ENCODE measurements around the gene RPL34. TPM values are rescaled to one million over a fixed set of nuclear protein-coding genes. Genes with fewer than 3 reads are reported as not detected.
"Not testable (repeated sequence)": the region's sequence is repeated elsewhere in the genome, so short reads cannot be mapped to it uniquely, and the experiment has no call there.

The RPL34 gene
- total RNA-seq, 3 donors from 2014 or later (not counting 1 experiment from before 2014, with no cell fraction given) = 1,002 to 1,285 (median 1,229) TPM

- Histone ChIP-seq H3K4me3 (ENCODE audit: low read length) (no peak overlapping the region), H3K4me1 (ENCODE audit: control insufficient read depth, insufficient read depth, low read length) (no peaks in the 10 kb centered on the region), H3K9me3 (ENCODE audit: control insufficient read depth, insufficient read depth, low read length) (no peaks in the 10 kb centered on the region), H3K27ac (ENCODE audit: low read length) (no peak overlapping the region), H3K27me3 (ENCODE audit: control insufficient read depth, insufficient read depth, low read length) (no peaks in the 10 kb centered on the region), H3K36me3 (ENCODE audit: control insufficient read depth, insufficient read depth, low read length) (no peaks in the 10 kb centered on the region)
- Mint-ChIP-seq H3K27ac (no peak overlapping the region), H3K4me1 (no peaks in the 10 kb centered on the region), H3K4me3 (no peak overlapping the region), H3K27me3 (ENCODE audit: low read depth in 2 of 2) (no peaks in the 10 kb centered on the region), H3K9me3 (no peaks in the 10 kb centered on the region), H3K36me3 (no peaks in the 10 kb centered on the region)
- ATAC-seq = no peak
- no peak for DNase-seq
- TF ChIP-seq, protein P1, sequence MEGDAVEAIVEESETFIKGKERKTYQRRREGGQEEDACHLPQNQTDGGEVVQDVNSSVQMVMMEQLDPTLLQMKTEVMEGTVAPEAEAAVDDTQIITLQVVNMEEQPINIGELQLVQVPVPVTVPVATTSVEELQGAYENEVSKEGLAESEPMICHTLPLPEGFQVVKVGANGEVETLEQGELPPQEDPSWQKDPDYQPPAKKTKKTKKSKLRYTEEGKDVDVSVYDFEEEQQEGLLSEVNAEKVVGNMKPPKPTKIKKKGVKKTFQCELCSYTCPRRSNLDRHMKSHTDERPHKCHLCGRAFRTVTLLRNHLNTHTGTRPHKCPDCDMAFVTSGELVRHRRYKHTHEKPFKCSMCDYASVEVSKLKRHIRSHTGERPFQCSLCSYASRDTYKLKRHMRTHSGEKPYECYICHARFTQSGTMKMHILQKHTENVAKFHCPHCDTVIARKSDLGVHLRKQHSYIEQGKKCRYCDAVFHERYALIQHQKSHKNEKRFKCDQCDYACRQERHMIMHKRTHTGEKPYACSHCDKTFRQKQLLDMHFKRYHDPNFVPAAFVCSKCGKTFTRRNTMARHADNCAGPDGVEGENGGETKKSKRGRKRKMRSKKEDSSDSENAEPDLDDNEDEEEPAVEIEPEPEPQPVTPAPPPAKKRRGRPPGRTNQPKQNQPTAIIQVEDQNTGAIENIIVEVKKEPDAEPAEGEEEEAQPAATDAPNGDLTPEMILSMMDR (IDR thresholded peaks at IDR 0.05) = no peak
- WGBS (ENCODE audit: insufficient coverage) = no CpG with 5 or more reads among the region's 1 CpG
- intact Hi-C loops (cut with micrococcal nuclease) = no loop called here
These were observed 29.6 kb upstream of the RPL34 start for GRCh38 chr4:108590776-108591175.

DNA sequence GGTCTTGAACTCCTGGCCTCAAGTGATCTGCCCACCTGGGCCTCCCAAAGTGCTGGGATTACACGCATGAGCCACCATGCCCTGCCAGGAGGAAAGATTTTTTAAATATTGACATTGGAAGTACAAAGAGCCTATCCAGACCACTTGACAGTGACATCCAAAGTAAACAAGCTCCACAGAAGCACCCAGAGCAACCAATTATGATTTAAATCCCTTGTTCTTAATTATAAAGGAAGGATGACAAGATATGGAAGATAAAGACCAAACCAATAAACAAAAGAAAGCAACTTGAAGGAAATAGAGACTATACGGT, 27.7 kb upstream of the RPL34 start:
- ATAC-seq (no peak), DNase-seq (no peak)
- Histone ChIP-seq H3K27me3 (ENCODE audit: control insufficient read depth, insufficient read depth, low read length) (no peaks in the 10 kb centered on the region), H3K4me3 (ENCODE audit: low read length) (no peak overlapping the region), H3K36me3 (ENCODE audit: control insufficient read depth, insufficient read depth, low read length) (no peaks in the 10 kb centered on the region), H3K9me3 (ENCODE audit: control insufficient read depth, insufficient read depth, low read length) (no peaks in the 10 kb centered on the region), H3K4me1 (ENCODE audit: control insufficient read depth, insufficient read depth, low read length) (no peaks in the 10 kb centered on the region), H3K27ac (ENCODE audit: low read length) (no peak overlapping the region)
- TF ChIP-seq, protein P1 (IDR thresholded peaks at IDR 0.05) = no peak
- Mint-ChIP-seq H3K9me3 (no peaks in the 10 kb centered on the region), H3K36me3 (no peaks in the 10 kb centered on the region), H3K27ac (no peak overlapping the region), H3K4me1 (no peaks in the 10 kb centered on the region), H3K4me3 (no peak overlapping the region), H3K27me3 (ENCODE audit: low read depth in 2 of 2) (no peaks in the 10 kb centered on the region)
- WGBS (ENCODE audit: insufficient coverage) = no CpG with 5 or more reads among the region's 2 CpGs
- intact Hi-C loops (cut with micrococcal nuclease) = no loop called here

- H3K27me3 Mint-ChIP-seq (ENCODE audit: low read depth in 2 of 2); H3K36me3 ChIP-seq (ENCODE audit: control insufficient read depth, insufficient read depth, low read length); H3K36me3 Mint-ChIP-seq; H3K4me3 Mint-ChIP-seq; H3K4me1 ChIP-seq (ENCODE audit: control insufficient read depth, insufficient read depth, low read length); H3K4me3 ChIP-seq (ENCODE audit: low read length); H3K9me3 ChIP-seq (ENCODE audit: control insufficient read depth, insufficient read depth, low read length); intact Hi-C loops (cut with micrococcal nuclease); H3K27me3 ChIP-seq (ENCODE audit: control insufficient read depth, insufficient read depth, low read length); DNase-seq; H3K4me1 Mint-ChIP-seq; H3K27ac ChIP-seq (ENCODE audit: low read length); H3K9me3 Mint-ChIP-seq; H3K27ac Mint-ChIP-seq; ATAC-seq: not testable (repeated sequence)
- 98% methylated on average over 21 of the region's 21 CpGs for WGBS (ENCODE audit: insufficient coverage)
These were observed 26.1 kb upstream of the RPL34 start for GRCh38 chr4:108594296-108594695.

- intact Hi-C loops (cut with micrococcal nuclease) = no loop called here
- no peaks in the 10 kb centered on the region for H3K4me1 ChIP-seq (ENCODE audit: control insufficient read depth, insufficient read depth, low read length)
- no peaks in the 10 kb centered on the region for H3K27me3 ChIP-seq (ENCODE audit: control insufficient read depth, insufficient read depth, low read length)
- no peak overlapping the region for H3K27ac ChIP-seq (ENCODE audit: low read length)
- Mint-ChIP-seq H3K27ac (no peak overlapping the region), H3K36me3 (no peaks in the 10 kb centered on the region), H3K27me3 (ENCODE audit: low read depth in 2 of 2) (no peaks in the 10 kb centered on the region), H3K4me1 (peaks cover 0 to under 1% of the 10 kb centered on the region in 2 donors), H3K9me3 (no peaks in the 10 kb centered on the region), H3K4me3 (no peak overlapping the region)
- ATAC-seq = no peak
- H3K36me3 ChIP-seq (ENCODE audit: control insufficient read depth, insufficient read depth, low read length) = no peaks in the 10 kb centered on the region
- H3K9me3 ChIP-seq (ENCODE audit: control insufficient read depth, insufficient read depth, low read length) = no peaks in the 10 kb centered on the region
- TF ChIP-seq, protein P1 (IDR thresholded peaks at IDR 0.05) = no peak
- DNase-seq = no peak
- no peak overlapping the region for H3K4me3 ChIP-seq (ENCODE audit: low read length)
- WGBS (ENCODE audit: insufficient coverage) = 93% methylated on average over 1 of the region's 1 CpG
These were observed 24.0 kb upstream of the RPL34 start for GRCh38 chr4:108596344-108596743.
